Naive thymus-derived CD4-positive, alpha-beta T cell (primary cell): ENCODE data around the gene TOMM40L. TPM values are rescaled to one million over a fixed set of nuclear protein-coding genes. Genes with fewer than 3 reads are reported as not detected.

Source experiments
- ATAC-seq: fragments of 150-1000 bp; cut with Tn5 transposase; 2 replicates; pipeline ENCODE4 v1.10.0; 2021; ENCODE audit warnings: mild to moderate bottlenecking, moderate library complexity
- CTCF ChIA-PET: fragments of 350-600 bp; sonication (Branson Sonifier 250); formaldehyde crosslinking; loops from one replicate; lab custom pipeline; 2021; ENCODE audit warnings: antibody characterized with exemption; lab: Charles Lee
- POLR2A ChIA-PET: fragments of 350-600 bp; sonication (Branson Sonifier 250); formaldehyde crosslinking; loops from one replicate; lab custom pipeline; 2021; ENCODE audit warnings: antibody characterized with exemption, inconsistent platforms; lab: Charles Lee
- DNase-seq, 9 donors: peaks; one replicate each; pipeline versions ENCODE4 v3.0.0 to v3.0.0-alpha.2; 2020 to 2022; ENCODE audit warnings: mixed read lengths in 1 of 9
- H3K27ac ChIP-seq: one replicate; pipeline ENCODE4 v1.7.0; 2013; ENCODE audit warnings: mild to moderate bottlenecking, low read depth, low read length, moderate library complexity
- H3K27me3 ChIP-seq, 2 donors: one replicate each; pipeline ENCODE4 v1.7.0; 2013; ENCODE audit warnings: low read length in 2 of 2, mild to moderate bottlenecking in 2 of 2, moderate library complexity in 2 of 2; ENCODE audit not compliant: control insufficient read depth in 2 of 2, insufficient read depth in 2 of 2
- H3K36me3 ChIP-seq, 3 experiments: 1 replicate in 2 of 3; 2 replicates in 1 of 3; pipeline ENCODE4 v1.7.0; 2013; ENCODE audit warnings: low read length in 3 of 3, mild to moderate bottlenecking in 3 of 3, moderate library complexity in 1 of 3; ENCODE audit not compliant: insufficient read depth in 3 of 3, control insufficient read depth in 2 of 3
- H3K4me1 ChIP-seq, 2 donors: one replicate each; pipeline ENCODE4 v1.7.0; 2013; ENCODE audit warnings: low read length in 2 of 2, mild to moderate bottlenecking in 2 of 2, moderate library complexity in 1 of 2; ENCODE audit not compliant: control insufficient read depth in 2 of 2, insufficient read depth in 2 of 2
- H3K4me3 ChIP-seq: 2 replicates; pipeline ENCODE4 v1.7.0; 2013; ENCODE audit warnings: mild to moderate bottlenecking, low read length
- H3K9me3 ChIP-seq, 3 experiments: 1 replicate in 2 of 3; 2 replicates in 1 of 3; pipeline ENCODE4 v1.7.0; 2013; ENCODE audit warnings: low read length in 3 of 3; ENCODE audit not compliant: control insufficient read depth in 2 of 3
- H3K27ac Mint-ChIP-seq, 9 donors: one replicate each; pipeline ENCODE4 v1.8.0; 2020 to 2022; ENCODE audit warnings: mixed read lengths in 9 of 9, mild to moderate bottlenecking in 8 of 9, moderate library complexity in 5 of 9, inconsistent platforms in 2 of 9
- H3K27me3 Mint-ChIP-seq, 5 donors: one replicate each; pipeline ENCODE4 v1.8.0; 2021 to 2022; ENCODE audit warnings: mixed read lengths in 5 of 5, mild to moderate bottlenecking in 1 of 5
- H3K36me3 Mint-ChIP-seq, 5 donors: one replicate each; pipeline ENCODE4 v1.8.0; 2020 to 2022; ENCODE audit warnings: mixed read lengths in 5 of 5, mild to moderate bottlenecking in 3 of 5, inconsistent platforms in 1 of 5
- H3K4me1 Mint-ChIP-seq, 7 donors: one replicate each; pipeline ENCODE4 v1.8.0; 2020 to 2022; ENCODE audit warnings: mixed read lengths in 7 of 7, mild to moderate bottlenecking in 3 of 7, inconsistent platforms in 1 of 7
- H3K4me3 Mint-ChIP-seq, 10 donors: one replicate each; pipeline ENCODE4 v1.8.0; 2020 to 2022; ENCODE audit warnings: mild to moderate bottlenecking in 10 of 10, mixed read lengths in 10 of 10, moderate library complexity in 6 of 10, inconsistent platforms in 2 of 10
- H3K9me3 Mint-ChIP-seq, 11 donors: one replicate each; pipeline ENCODE4 v1.8.0; 2020 to 2022; ENCODE audit warnings: mixed read lengths in 11 of 11, mild to moderate bottlenecking in 4 of 11, inconsistent platforms in 1 of 11, moderate library complexity in 1 of 11
- intact Hi-C, 2 donors: fragments of 100-400 bp; cut with micrococcal nuclease; formaldehyde crosslinking; loops; one replicate each; pipeline ENCODE4 v1.15.1; 2023
- polyA plus RNA-seq, 2 donors: library from polyadenylated mRNA; unstranded; fragments of 300-500 nt; fragmentation: Illumina TruSeq; gene quantifications; one replicate each; pipeline ENCODE4 v1.2.3, GENCODE V29; 2021
- total RNA-seq, 6 experiments: library from RNA in 5 of 6; stranded (reverse) in 5 of 6; gene quantifications; 1 replicate in 5 of 6; 2 replicates in 1 of 6; pipeline ENCODE4 v1.2.3 and lab custom pipeline; 2021 to 2026

The TOMM40L gene
- total and polyA plus RNA-seq, 7 experiments from 2014 or later, result 6.0 to 24.3 (median 10.1) TPM

DNA sequence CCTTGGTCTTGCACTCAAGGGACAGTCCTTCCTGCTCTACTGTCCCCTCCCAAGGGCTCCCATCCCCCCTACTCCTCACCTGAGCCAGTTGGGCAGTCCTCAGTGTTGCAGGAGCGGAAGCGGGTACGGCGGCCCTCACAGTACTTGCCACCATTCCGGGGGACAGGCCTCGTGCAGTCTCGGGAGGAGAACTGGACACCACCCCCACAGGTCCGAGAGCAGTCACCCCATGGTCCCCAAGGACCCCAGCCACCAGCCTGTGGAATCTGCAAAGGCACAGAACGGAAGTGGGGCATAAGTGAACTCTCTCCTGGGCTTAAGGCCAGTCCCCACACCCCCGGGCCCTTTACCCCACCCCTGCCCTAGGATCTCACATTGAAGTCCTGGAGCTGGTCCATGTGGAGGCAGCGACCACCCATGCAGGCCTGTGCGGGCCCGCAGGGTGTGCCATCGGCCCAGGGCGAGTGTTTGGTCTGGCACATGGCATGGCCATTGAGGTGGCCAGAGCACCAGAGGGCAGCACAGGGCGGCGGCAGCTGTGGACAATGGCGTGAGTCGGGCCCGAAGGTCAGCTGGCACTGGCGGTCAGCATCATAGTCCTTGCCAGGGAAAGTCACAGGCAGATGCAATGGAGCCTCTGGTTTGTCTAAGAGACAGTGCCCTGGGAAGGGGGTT, 32.2 kb upstream of the TOMM40L start:
- H3K36me3 Mint-ChIP-seq, result no peaks in the 10 kb centered on the region
- no peak overlapping the region for H3K27ac ChIP-seq
- H3K4me1 Mint-ChIP-seq, result peaks cover 29 to 62% (median 35%) of the 10 kb centered on the region in 7 donors
- intact Hi-C loops, result loop anchor here in 1 of 2 donors (2.0 kb wide), 1 partner anchor 17 kb away; the partner anchor contains the start of gene B4GALT3
- H3K9me3 ChIP-seq, result no peaks in the 10 kb centered on the region
- H3K4me1 ChIP-seq, result peaks cover 26 to 44% of the 10 kb centered on the region in 2 donors
- CTCF ChIA-PET, result interaction anchor here (1.0 to 5.3 kb wide), 6 partner anchors 8 to 32 kb away, joined by 3 to 76 read pairs (median 30); partner anchors contain the start of genes NDUFS2, PPOX and TOMM40L
- no peak overlapping the region for H3K4me3 Mint-ChIP-seq
- no peaks in the 10 kb centered on the region for H3K27me3 Mint-ChIP-seq
- peaks cover 0 to 2% (median 0%) of the 10 kb centered on the region in 11 donors for H3K9me3 Mint-ChIP-seq
- H3K27ac Mint-ChIP-seq, result peak overlapping the region in 2 of 9 donors; percentile 9 to 78
- ATAC-seq, result no peak
- POLR2A ChIA-PET, result interaction anchor here (0.7 to 29.1 kb wide), 8 partner anchors 8 to 40 kb away, joined by 3 to 508 read pairs (median 20); partner anchors contain the start of genes ADAMTS4, APOA2, FCER1G and NDUFS2
- H3K36me3 ChIP-seq, result no peaks in the 10 kb centered on the region
- no peaks in the 10 kb centered on the region for H3K27me3 ChIP-seq
- H3K4me3 ChIP-seq, result no peak overlapping the region
- no peak for DNase-seq

DNA sequence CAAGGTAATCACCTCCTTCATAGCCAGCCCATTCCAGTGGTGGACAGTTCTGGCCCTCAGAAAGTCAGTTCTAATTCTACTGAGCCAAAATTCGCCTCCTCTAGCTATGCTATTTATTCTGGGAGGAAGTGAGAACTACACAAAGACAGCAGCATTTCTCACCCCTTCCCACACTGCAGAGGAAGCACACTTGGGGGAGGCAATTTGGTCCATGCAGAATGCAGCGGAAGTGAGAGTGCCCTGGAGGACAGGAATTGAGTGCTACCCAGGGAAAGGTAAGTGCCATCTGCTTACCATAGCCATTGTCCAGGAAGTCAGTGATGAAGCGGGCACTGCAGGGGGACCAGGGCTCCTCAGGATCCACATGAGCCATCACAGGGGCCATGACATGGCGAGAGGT, 30.7 kb upstream of the TOMM40L start:
- Mint-ChIP-seq H3K36me3 (no peaks in the 10 kb centered on the region), H3K9me3 (peaks cover 0 to 2% (median 0%) of the 10 kb centered on the region in 11 donors), H3K4me3 (peak overlapping the region in 3 of 10 donors; percentile 3 to 49 (median 36)), H3K4me1 (peaks cover 31 to 67% (median 40%) of the 10 kb centered on the region in 7 donors), H3K27me3 (no peaks in the 10 kb centered on the region), H3K27ac (peak overlapping the region; percentile 6 to 91 (median 81))
- H3K4me3 ChIP-seq, result no peak overlapping the region
- DNase-seq, result no peak
- CTCF ChIA-PET, result interaction anchor here (0.6 to 5.3 kb wide), 5 partner anchors 8 to 112 kb away, joined by 3 to 76 read pairs (median 3); partner anchors contain the start of gene TOMM40L
- POLR2A ChIA-PET, result interaction anchor here (1.2 to 29.1 kb wide), 5 partner anchors 8 to 31 kb away, joined by 3 to 508 read pairs (median 93); partner anchors contain the start of genes ADAMTS4, APOA2, FCER1G and NDUFS2
- no peaks in the 10 kb centered on the region for H3K36me3 ChIP-seq
- peaks cover 32 to 38% of the 10 kb centered on the region in 2 donors for H3K4me1 ChIP-seq
- intact Hi-C loops, result no loop called here
- ATAC-seq, result peak; percentile 37
- no peaks in the 10 kb centered on the region for H3K9me3 ChIP-seq
- no peak overlapping the region for H3K27ac ChIP-seq
- no peaks in the 10 kb centered on the region for H3K27me3 ChIP-seq

DNA sequence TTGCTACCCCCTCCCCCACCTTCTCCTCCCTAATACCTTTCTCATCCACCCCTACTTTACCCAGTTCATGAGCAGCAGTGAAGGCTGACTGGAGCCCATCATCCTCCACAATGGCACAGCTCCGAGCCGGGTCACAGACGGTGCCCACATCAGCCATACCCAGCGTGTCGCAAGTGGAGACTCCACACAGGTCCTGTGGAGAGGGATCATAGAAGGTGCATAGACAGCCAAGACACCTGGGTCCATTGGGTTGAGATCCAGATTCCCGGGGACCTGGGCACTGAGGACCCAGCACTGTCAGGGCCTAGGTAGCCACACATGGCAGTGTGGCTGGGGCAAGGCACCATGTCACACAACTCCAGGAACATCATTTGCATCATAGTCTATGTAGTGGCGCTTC, 29.7 kb upstream of the TOMM40L start:
- Histone ChIP-seq H3K27me3 (no peaks in the 10 kb centered on the region), H3K9me3 (no peaks in the 10 kb centered on the region), H3K4me1 (peaks cover 42 to 47% of the 10 kb centered on the region in 2 donors), H3K4me3 (no peak overlapping the region), H3K36me3 (no peaks in the 10 kb centered on the region), H3K27ac (no peak overlapping the region)
- Mint-ChIP-seq H3K9me3 (peaks cover 0 to 2% (median 0%) of the 10 kb centered on the region in 11 donors), H3K27ac (peak overlapping the region in 3 of 9 donors; percentile 60 to 81 (median 63)), H3K4me1 (peaks cover 38 to 72% (median 49%) of the 10 kb centered on the region in 7 donors), H3K4me3 (no peak overlapping the region), H3K36me3 (no peaks in the 10 kb centered on the region), H3K27me3 (no peaks in the 10 kb centered on the region)
- POLR2A ChIA-PET, result interaction anchor here (1.1 to 29.1 kb wide), 3 partner anchors 11 to 27 kb away, joined by 5 to 508 read pairs (median 93); partner anchors contain the start of genes APOA2, FCER1G and TOMM40L
- DNase-seq (no peak), ATAC-seq (no peak)
- intact Hi-C loops, result no loop called here
- CTCF ChIA-PET, result interaction anchor here (1.9 kb wide), 1 partner anchor 9 kb away, joined by 4 read pairs; no protein-coding TSS in a partner anchor

DNA sequence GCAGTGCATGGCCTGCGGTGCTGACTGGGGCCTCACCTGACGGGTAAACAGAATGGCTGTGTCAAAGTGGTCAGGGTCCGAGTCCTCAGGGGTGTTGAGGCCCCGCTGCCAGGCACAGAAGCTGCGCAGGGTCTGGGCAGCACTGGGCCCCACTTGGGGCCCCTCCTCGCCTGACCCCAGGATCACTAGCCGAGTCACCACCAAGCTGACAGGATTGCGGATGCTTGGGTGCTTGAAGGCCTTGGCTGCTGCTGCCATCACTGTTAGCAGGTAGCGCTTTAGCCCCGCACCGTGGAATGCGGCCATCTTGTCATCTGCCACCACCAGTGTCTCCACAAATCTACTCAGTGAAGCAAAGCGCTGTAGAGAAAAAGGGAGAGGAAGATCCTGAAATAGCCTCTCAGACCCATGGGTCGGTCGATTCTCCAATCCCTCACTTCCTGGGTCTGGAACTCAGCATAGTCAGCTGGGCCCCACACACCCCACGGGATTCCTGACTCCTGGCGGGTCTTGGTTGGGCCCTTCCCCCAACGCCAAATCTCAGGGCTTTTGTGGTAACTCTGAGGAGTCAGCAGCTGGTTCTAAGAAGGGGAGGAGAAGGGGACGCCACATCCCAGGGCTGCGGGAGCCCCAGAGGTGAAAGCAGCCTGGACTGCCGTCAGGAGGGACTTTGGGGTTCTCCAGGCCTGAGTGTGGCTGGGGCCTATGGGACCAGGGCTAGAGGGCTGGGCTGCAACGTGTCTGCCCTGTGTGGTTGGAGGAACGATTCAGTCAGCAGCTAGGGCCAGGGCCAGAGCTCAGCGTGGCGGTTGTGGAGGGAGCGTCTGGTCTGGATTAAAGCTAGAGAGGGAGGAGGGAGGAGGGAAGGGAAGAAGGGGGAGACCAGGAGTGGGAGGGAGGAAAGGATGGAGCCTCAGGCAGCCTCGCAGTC, 29.1 kb upstream of the TOMM40L start:
- H3K36me3 Mint-ChIP-seq, result no peaks in the 10 kb centered on the region
- Histone ChIP-seq H3K27me3 (no peaks in the 10 kb centered on the region), H3K9me3 (no peaks in the 10 kb centered on the region), H3K27ac (no peak overlapping the region), H3K4me1 (peaks cover 48 to 54% of the 10 kb centered on the region in 2 donors), H3K36me3 (no peaks in the 10 kb centered on the region), H3K4me3 (no peak overlapping the region)
- ChIA-PET POLR2A (interaction anchor here (0.6 to 29.1 kb wide), 6 partner anchors 9 to 26 kb away, joined by 3 to 508 read pairs (median 4); partner anchors contain the start of genes APOA2, B4GALT3, FCER1G and TOMM40L), CTCF (interaction anchor here (1.5 to 1.9 kb wide), 2 partner anchors 8 to 11 kb away, joined by 4 to 6 read pairs; no protein-coding TSS in a partner anchor)
- H3K4me1 Mint-ChIP-seq, result peaks cover 43 to 75% (median 56%) of the 10 kb centered on the region in 7 donors
- H3K4me3 Mint-ChIP-seq, result no peak overlapping the region
- no peaks in the 10 kb centered on the region for H3K27me3 Mint-ChIP-seq
- ATAC-seq, result no peak
- H3K9me3 Mint-ChIP-seq, result peaks cover 0 to 2% (median 0%) of the 10 kb centered on the region in 11 donors
- DNase-seq, result no peak
- intact Hi-C loops, result no loop called here
- H3K27ac Mint-ChIP-seq, result peak overlapping the region in 1 of 9 donors; percentile 61

DNA sequence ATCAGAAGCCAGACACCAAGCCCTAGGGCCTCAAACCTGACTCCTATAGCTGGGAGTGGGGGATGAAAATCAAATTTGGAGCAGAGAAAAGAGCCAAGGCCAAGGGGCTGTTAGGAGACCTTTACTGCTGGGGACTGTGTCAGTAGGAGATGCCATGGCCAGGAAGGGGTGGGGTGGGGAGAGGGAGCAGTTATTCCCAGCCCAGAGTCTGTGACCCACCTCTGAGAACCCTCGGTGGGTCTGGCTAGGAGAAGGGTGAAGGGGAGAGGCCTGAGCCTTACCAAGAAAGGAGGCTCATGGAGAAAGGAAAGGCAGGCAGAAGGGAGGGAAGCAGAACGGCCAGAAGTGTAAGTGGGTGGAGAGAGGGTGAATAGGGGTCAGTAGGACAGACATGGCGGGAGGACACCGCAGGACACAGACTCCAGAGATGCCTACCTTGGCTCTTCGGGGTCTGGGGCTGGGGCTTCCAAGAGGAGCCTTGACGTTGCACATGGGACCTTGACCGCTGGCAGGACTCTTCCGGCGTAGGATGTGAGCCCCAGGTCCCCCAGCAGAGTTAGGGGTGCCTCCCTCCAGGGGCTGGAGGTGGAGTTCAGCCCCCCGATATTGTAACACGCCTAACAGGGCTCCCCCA, 28.2 kb upstream of the TOMM40L start:
- no peaks in the 10 kb centered on the region for H3K9me3 ChIP-seq
- Mint-ChIP-seq H3K27me3 (no peaks in the 10 kb centered on the region), H3K27ac (peak overlapping the region in 2 of 9 donors; percentile 51 to 61), H3K9me3 (peaks cover 0 to 2% (median 0%) of the 10 kb centered on the region in 11 donors), H3K36me3 (peaks cover 0 to 3% (median 0%) of the 10 kb centered on the region in 5 donors), H3K4me1 (peaks cover 39 to 73% (median 56%) of the 10 kb centered on the region in 7 donors), H3K4me3 (no peak overlapping the region)
- H3K4me3 ChIP-seq, result no peak overlapping the region
- intact Hi-C loops, result no loop called here
- POLR2A ChIA-PET, result interaction anchor here (1.0 to 29.1 kb wide), 5 partner anchors 8 to 25 kb away, joined by 3 to 508 read pairs (median 93); partner anchors contain the start of genes APOA2, B4GALT3, FCER1G and TOMM40L
- no peaks in the 10 kb centered on the region for H3K27me3 ChIP-seq
- ATAC-seq (no peak), DNase-seq (no peak)
- no peak overlapping the region for H3K27ac ChIP-seq
- CTCF ChIA-PET, result interaction anchor here (1.2 to 1.9 kb wide), 4 partner anchors 8 to 28 kb away, joined by 3 to 6 read pairs (median 4); no protein-coding TSS in a partner anchor
- peaks cover 46 to 52% of the 10 kb centered on the region in 2 donors for H3K4me1 ChIP-seq
- peaks cover 0 to 4% (median 0%) of the 10 kb centered on the region in 3 experiments for H3K36me3 ChIP-seq
